Spleen (tissue), 11 donors: ENCODE measurements around the gene PDCD1LG2. TPM values are rescaled to one million over a fixed set of nuclear protein-coding genes. Genes with fewer than 3 reads are reported as not detected.

Experiments used
- DNase-seq: peaks from one replicate; pipeline ENCODE4 v3.0.0-alpha.2; 2020
- H3K27ac ChIP-seq, 8 donors: fragments of 200-600 bp; sonication (generic) in 7 of 8; 1 replicate in 4 of 8; 2 replicates in 4 of 8; pipeline versions ENCODE4 v1.5.0 to v1.8.0; 2016 to 2021; ENCODE audit warnings: inconsistent platforms in 4 of 8, mild to moderate bottlenecking in 4 of 8, moderate library complexity in 1 of 8
- H3K27me3 ChIP-seq, 7 donors: fragments of 200-600 bp; sonication (generic) in 6 of 7; replicated peaks in 1 of 7; 1 replicate in 4 of 7; 2 replicates in 3 of 7; pipeline versions ENCODE4 v1.5.0 to v1.8.0; 2016 to 2021; ENCODE audit warnings: inconsistent platforms in 3 of 7, mild to moderate bottlenecking in 1 of 7
- H3K36me3 ChIP-seq, 6 donors: fragments of 200-600 bp; sonication (generic) in 5 of 6; 1 replicate in 4 of 6; 2 replicates in 2 of 6; pipeline versions ENCODE4 v1.5.0 to v1.8.0; 2016 to 2021; ENCODE audit warnings: inconsistent platforms in 2 of 6
- H3K4me1 ChIP-seq, 6 donors: fragments of 200-600 bp; sonication (generic) in 5 of 6; 1 replicate in 3 of 6; 2 replicates in 3 of 6; pipeline versions ENCODE4 v1.5.0 to v1.8.0; 2016 to 2021; ENCODE audit warnings: inconsistent platforms in 3 of 6
- H3K4me3 ChIP-seq, 8 donors: fragments of 200-600 bp; sonication (generic) in 7 of 8; 1 replicate in 4 of 8; 2 replicates in 4 of 8; pipeline versions ENCODE4 v1.5.0 to v1.8.0; 2016 to 2021; ENCODE audit warnings: inconsistent platforms in 4 of 8, mild to moderate bottlenecking in 4 of 8, moderate library complexity in 2 of 8
- H3K9me3 ChIP-seq, 8 donors: fragments of 200-600 bp; sonication (generic) in 7 of 8; 1 replicate in 4 of 8; 2 replicates in 4 of 8; pipeline versions ENCODE4 v1.5.0 to v1.8.0; 2016 to 2021; ENCODE audit warnings: inconsistent platforms in 4 of 8
- POLR2A ChIP-seq, 3 donors: fragments of 450-650 bp; IDR thresholded peaks; one replicate each; pipeline ENCODE4 v1.5.1; 2017; ENCODE audit warnings: antibody characterized with exemption in 3 of 3, mild to moderate bottlenecking in 1 of 3
- POLR2AphosphoS5 ChIP-seq, 3 donors: sonication (generic); formaldehyde crosslinking; IDR thresholded peaks; one replicate each; pipeline ENCODE4 v1.5.1; 2017; ENCODE audit warnings: antibody characterized with exemption in 3 of 3
- WGBS, 5 donors: extraction: QIAGEN DNeasy Blood & Tissue Kit in 3 of 5; methylation state at CpG; one replicate each; pipeline versions ENCODE4 v1.1.5 to v1.1.7; 2013 to 2018; 5-methylcytosine and 5-hydroxymethylcytosine counted together
- intact Hi-C: fragments of 100-400 bp; cut with DNase I; formaldehyde crosslinking; loops from one replicate; pipeline ENCODE4 v1.15.0; 2023; ENCODE audit warnings: low total_unique reads
- polyA plus RNA-seq, 3 donors: library from polyadenylated mRNA; stranded (reverse); fragments of 200-250 nt; gene quantifications; one replicate each; pipeline ENCODE4 v1.2.1, GENCODE V29; 2013
- total RNA-seq, 7 donors: library from RNA; depleted of rRNA in 3 of 7; stranded (reverse); fragments of >200 nt in 3 of 7; fragmentation: NEBNext Ultra II Directional in 4 of 7; extraction: Animal tissue kit (Norgen Biotek cat#: 25700) in 4 of 7; gene quantifications; one replicate each; pipeline versions ENCODE4 v1.1.0 to v1.2.1, GENCODE V29; 2016 to 2021
- TF ChIP-seq, protein P1 (sequence below), 11 experiments: fragments of 200-600 bp in 7 of 11; fragments of 450-650 bp in 4 of 11; sonication (generic) in 4 of 11; IDR thresholded peaks in 8 of 11; conservative IDR thresholded peaks in 3 of 11; 1 replicate in 7 of 11; 2 replicates in 4 of 11; pipeline versions ENCODE4 v1.4.0 to v1.8.0; 2016 to 2021; ENCODE audit warnings: antibody characterized with exemption in 11 of 11, inconsistent platforms in 4 of 11, mild to moderate bottlenecking in 1 of 11
- donor health status: healthy with polysubstance abuse.
- donor health status: DM: no; HTN: no; CAD: no; lungs with moderate emphysema.
- donor health status: DM: no; HTN: no; CAD: no.
- donor health status: Bipolar disorder and iron deficiency.
- donor health status: healthy.
- donor health status: DM: no; HTN: no; CAD: no.
- donor health status: DM: yes; HTN: yes; CAD: no.

PDCD1LG2 gene
- total and polyA plus RNA-seq, 10 donors, result 2.0 to 29.3 (median 17.4) TPM

DNA sequence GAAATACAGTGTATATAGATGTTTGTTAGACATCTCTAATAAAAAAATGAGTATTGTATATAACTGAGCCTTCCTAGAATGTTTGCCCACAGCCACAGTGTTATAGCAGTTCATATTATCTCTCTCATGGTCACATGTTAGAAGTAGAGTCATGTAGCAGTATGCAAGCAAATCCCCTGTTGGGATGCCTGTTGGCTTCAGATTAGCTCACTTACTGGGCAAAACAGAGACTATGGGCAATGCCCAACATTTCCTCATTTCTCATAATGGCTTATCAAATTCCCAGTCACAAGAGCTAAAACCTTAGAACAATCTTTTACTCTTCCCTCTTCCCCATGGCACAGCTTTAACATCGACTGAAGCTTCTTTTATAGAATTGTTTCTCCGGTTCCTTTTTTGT is 27.0 kb upstream of the PDCD1LG2 start:
- Histone ChIP-seq H3K4me1 (peaks cover 0 to 4% (median 0%) of the 10 kb centered on the region in 6 donors), H3K4me3 (no peak overlapping the region), H3K9me3 (no peaks in the 10 kb centered on the region), H3K27ac (no peak overlapping the region), H3K27me3 (no peaks in the 10 kb centered on the region), H3K36me3 (no peaks in the 10 kb centered on the region)
- TF ChIP-seq, protein P1, sequence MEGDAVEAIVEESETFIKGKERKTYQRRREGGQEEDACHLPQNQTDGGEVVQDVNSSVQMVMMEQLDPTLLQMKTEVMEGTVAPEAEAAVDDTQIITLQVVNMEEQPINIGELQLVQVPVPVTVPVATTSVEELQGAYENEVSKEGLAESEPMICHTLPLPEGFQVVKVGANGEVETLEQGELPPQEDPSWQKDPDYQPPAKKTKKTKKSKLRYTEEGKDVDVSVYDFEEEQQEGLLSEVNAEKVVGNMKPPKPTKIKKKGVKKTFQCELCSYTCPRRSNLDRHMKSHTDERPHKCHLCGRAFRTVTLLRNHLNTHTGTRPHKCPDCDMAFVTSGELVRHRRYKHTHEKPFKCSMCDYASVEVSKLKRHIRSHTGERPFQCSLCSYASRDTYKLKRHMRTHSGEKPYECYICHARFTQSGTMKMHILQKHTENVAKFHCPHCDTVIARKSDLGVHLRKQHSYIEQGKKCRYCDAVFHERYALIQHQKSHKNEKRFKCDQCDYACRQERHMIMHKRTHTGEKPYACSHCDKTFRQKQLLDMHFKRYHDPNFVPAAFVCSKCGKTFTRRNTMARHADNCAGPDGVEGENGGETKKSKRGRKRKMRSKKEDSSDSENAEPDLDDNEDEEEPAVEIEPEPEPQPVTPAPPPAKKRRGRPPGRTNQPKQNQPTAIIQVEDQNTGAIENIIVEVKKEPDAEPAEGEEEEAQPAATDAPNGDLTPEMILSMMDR (IDR thresholded peaks at IDR 0.05 in 8 of 11, conservative IDR thresholded peaks at IDR 0.05 in 3 of 11), result no peak
- TF ChIP-seq POLR2A (IDR thresholded peaks at IDR 0.05), result no peak
- TF ChIP-seq POLR2AphosphoS5 (IDR thresholded peaks at IDR 0.05), result no peak
- intact Hi-C loops, result no loop called here
- WGBS, 5 donors, result 68 to 94% (median 89%) methylated on average over 2 of the region's 2 CpGs
- no peak for DNase-seq

DNA sequence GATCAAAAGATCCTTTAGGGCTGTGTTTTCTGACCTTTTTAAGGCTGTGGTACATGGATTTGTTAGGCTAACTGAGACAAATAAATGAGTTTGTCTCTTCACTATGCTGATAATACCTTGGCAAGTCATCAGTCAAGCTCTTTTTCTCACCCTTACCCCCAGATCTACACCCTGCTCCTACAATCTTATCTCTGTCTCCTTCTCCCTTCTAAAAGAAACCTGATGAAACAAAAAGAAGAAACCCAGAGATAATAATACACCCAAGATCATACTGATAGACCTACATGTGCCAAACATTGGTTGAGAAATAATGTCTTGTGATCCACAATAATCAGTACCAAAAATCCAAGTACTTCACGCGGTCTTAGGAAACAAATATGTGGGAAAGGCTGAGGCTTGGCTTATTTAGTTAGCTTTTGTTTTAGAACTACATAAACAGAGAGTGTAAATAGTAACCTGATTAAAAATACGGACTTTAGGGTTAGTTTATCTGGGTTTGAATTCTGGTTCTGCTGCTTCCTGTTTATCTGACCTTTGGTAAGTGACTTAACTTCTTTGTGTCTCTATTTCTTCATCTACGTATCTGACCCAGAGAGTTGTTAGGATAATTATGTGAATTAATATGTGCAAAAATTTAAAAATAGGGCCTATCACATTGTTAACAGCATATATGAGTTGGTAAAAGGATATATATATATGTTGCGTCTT is 24.8 kb upstream of the PDCD1LG2 start:
- no peaks in the 10 kb centered on the region for H3K9me3 ChIP-seq
- H3K27me3 ChIP-seq, result no peaks in the 10 kb centered on the region
- TF ChIP-seq POLR2AphosphoS5 (IDR thresholded peaks at IDR 0.05), result no peak
- TF ChIP-seq, protein P1 (IDR thresholded peaks at IDR 0.05 in 8 of 11, conservative IDR thresholded peaks at IDR 0.05 in 3 of 11), result no peak
- no peak for TF ChIP-seq POLR2A (IDR thresholded peaks at IDR 0.05)
- peaks cover 0 to 13% (median 3%) of the 10 kb centered on the region in 6 donors for H3K4me1 ChIP-seq
- intact Hi-C loops, result no loop called here
- H3K36me3 ChIP-seq, result no peaks in the 10 kb centered on the region
- WGBS, 5 donors, result 88 to 91% (median 91%) methylated on average over 5 of the region's 5 CpGs
- DNase-seq, result no peak
- no peak overlapping the region for H3K27ac ChIP-seq
- H3K4me3 ChIP-seq, result no peak overlapping the region

DNA sequence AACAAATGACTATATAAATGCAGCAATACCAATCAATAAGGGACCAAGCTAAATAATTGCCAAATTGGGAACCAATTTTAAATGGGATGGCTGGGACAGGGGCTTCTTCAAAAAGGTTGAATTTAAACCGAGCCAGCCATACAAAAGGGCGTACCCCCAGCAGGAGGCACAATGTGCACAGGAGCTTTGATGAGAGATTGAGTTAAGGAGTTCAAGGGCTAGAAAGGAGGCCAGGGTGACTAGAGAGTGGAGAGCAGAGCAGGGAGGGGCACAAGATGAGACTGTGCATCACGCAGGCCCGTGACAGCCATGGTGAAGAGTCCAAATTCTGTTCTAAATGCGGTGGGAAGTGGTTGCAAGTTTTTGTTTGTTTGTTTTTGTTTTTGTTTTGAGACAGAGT is 23.3 kb upstream of the PDCD1LG2 start:
- intact Hi-C loops, result no loop called here
- TF ChIP-seq POLR2A (IDR thresholded peaks at IDR 0.05) (no peak), POLR2AphosphoS5 (IDR thresholded peaks at IDR 0.05) (no peak)
- TF ChIP-seq, protein P1 (IDR thresholded peaks at IDR 0.05 in 8 of 11, conservative IDR thresholded peaks at IDR 0.05 in 3 of 11), result no peak
- 88 to 98% (median 96%) methylated on average over 5 of the region's 5 CpGs for WGBS, 5 donors

DNA sequence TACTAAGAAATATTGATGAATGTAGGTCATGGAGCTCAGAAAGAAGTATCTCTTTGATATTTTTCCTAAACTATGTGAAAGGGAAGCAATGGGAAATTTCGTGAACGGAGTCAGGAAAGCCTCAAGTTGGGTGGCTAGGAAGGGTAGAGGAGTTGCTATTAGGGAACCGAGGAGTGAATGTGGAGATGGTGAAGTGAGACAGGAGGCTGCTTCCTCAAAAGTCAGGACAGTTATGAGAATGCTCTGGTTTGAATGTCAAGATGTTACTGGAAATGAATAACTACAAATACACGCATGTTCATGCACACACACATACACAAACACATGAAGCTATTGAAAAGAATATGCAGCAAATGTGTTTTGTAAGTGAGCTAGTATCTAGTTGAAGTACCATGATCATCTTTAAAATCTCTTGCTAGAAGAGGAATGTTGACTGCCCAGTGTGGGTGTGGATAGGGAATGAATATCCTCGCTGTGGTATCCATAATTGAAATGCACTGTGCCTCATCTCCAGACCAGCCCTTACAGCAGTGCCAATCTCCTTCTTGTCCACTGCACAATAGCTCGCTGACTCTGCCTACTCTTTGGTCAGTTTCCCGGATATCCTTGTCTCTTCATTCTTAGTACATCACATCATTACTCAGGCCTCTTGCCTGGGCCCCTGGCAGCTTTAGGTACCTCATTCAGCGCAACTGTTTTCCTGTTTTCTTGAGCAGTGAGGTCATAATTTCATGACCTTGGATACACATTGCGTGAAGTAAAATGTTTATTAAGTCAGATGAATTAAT is 21.9 kb upstream of the PDCD1LG2 start:
- no peak for DNase-seq
- no peaks in the 10 kb centered on the region for H3K9me3 ChIP-seq
- intact Hi-C loops, result no loop called here
- WGBS, 5 donors, result 75 to 87% (median 81%) methylated on average over 9 of the region's 9 CpGs
- H3K4me3 ChIP-seq, result no peak overlapping the region
- TF ChIP-seq POLR2AphosphoS5 (IDR thresholded peaks at IDR 0.05) (no peak), POLR2A (IDR thresholded peaks at IDR 0.05) (no peak)
- TF ChIP-seq, protein P1 (IDR thresholded peaks at IDR 0.05 in 8 of 11, conservative IDR thresholded peaks at IDR 0.05 in 3 of 11), result no peak
- no peaks in the 10 kb centered on the region for H3K27me3 ChIP-seq
- peaks cover 0 to 12% (median 6%) of the 10 kb centered on the region in 6 donors for H3K4me1 ChIP-seq
- no peaks in the 10 kb centered on the region for H3K36me3 ChIP-seq
- no peak overlapping the region for H3K27ac ChIP-seq

More for the DNA sequence above, 23.3 kb upstream of the PDCD1LG2 start:
- peaks cover 0 to 9% (median 3%) of the 10 kb centered on the region in 6 donors for H3K4me1 ChIP-seq
- H3K27me3 ChIP-seq, result no peaks in the 10 kb centered on the region
- DNase-seq, result no peak
- H3K9me3 ChIP-seq, result no peaks in the 10 kb centered on the region
- H3K36me3 ChIP-seq, result no peaks in the 10 kb centered on the region
- H3K4me3 ChIP-seq, result no peak overlapping the region
- H3K27ac ChIP-seq, result no peak overlapping the region
